Stimulated activated naive CD4-positive, alpha-beta T cell (primary cell): ENCODE results near the gene SMC3.
A peak's percentile ranks its signal among the peaks of the same experiment; 100 is the strongest.

Experiments
- DNase-seq, 6 experiments: peaks; one replicate each; lab custom pipeline; 2025; lab: John Stamatoyannopoulos, UW

Gene SMC3

DNA sequence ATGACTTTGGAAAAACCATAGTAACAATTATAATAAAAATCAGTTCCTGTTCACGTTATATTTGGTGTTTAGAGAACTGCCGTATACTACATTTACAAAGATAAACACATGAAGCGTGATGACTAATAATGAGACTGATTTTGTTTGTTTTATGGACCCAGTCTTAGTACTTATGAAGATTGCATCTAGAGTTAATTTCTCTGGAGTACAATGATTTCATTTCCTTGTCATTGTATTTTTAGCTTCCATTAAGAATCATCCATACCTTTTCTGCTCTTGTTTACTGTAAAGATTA is 79.6 kb downstream of the SMC3 start:
- DNase-seq: no peak

DNA sequence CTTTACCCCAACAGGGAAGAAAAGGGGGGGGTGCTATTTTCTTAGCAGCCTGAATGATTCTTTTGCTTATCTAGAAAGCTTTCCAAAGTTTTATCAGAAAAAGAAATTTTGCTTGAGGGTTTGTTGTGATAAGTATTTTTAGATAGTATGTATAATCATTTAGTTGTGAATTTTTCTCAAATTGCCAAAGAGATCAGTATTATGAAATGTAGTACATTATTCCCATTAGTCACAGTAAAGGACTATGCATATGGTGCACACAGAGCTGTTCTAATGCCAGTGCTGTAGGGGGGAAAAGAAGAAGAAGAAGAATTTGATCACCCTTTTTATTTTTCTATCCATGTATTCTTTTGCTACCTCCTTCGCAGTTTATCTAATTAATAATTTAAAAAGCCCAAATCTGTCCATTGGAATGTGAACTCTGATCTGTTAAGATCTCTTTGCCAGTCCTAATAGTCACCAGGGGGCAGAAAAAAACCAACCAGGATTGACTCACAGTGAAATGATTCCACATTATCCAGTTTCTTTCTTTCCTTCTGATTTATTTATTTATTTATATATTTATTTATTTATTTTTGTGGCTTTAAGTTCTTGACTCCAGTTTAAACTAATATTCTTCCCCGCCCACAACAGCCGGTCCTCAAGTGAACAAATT is 81.3 kb downstream of the SMC3 start:
- DNase-seq: no peak

DNA sequence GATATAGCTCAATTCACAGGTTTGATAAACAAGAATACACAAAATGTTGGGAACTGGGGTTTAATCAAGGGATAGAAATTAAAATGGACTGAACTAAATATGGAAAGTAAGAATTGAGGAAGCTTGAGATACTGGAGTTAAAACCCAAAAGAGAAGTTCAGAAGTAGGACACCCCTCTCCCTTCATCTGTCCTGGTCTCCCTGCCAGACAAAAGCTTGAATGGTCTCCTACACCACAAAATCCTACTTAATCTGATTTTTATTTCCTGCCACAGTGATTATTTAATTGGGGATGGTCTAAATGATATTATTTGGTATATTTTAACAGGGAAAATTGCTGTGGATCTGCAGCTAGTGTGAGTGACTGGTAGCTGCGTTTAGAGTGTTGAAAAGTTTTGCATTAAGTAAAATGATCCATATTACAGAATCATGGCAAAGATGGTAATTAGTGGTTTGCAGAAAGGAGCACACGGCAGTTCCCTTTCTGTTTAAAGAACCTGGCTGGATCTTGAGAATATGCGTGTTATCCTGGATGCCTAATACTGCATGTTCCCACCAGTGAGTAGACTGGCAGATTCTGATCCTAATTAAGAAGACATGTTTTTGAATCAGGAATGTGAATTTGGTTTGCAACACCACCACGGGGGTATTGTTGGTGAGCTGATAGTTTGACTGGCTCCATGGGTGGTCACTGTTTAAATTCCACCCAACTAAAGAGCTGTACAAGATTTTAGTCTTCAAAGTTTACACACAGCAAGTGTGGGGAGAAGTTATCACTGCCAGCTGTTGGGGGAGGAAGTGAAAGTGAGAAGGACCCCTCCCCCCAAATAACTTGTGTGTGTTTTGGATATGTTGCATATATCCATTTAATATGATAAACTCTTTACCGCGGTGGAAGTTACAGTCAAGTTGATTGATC is 82.1 kb downstream of the SMC3 start:
- no peak for DNase-seq

DNA sequence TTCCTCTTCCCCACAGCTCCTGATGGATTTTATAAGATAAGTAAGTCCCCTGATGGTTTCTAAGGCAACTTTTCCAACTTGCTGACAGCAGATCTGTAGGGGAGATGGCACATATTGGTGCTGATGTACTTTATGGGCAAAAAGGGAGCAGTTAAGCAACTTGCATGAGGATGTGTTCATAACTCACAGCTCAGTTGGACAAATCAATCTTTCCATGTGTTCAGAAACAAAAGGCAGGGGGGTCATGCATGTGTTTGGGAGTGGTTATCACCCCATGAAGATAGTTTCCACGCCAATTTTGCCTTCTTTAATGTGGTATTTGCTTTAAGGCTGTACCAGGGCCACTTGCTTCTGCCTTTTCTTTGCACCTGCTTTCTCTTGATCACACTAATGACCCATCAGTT is 82.8 kb downstream of the SMC3 start:
- DNase-seq: no peak

DNA sequence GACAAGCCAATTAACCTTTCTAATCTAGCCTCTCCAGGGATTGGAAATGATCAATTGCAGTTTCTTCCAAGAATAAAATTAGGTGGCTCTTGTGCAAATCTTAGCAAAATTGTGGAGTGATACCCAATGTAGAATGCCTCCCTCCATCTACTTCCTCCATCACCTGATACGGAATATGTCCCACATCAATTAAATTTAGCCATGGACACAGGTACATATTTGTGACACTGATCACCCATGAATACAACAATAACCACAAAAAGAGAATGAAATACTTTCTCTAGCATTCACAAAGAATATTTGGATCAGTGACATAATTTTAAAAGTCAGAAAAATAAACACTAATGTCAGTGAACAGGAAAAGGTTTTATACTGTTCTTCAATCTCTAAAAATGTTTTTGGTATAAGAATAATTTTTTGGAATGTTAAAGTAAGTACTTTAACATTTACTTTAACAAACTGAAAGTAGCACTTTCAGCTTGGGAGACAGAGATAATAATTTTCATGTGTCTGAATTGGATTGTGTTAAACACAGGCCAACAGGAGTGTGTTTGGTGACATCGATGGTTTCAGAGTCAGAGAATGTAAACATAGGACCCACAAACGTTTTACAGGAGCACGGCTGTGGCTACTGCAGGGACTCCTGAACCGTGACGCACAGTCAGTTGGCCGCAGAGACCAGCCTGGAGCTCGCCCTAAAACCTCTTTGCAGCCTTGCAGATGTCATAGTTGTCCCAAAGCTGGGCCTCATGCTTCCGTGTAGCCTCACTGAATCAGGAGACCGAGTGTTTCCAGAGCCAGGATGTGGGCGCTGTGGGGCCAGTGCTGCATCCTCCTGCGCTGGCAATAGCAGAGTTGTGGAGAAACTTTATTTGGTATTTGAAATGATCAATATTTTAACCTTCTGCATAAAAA is 83.8 kb downstream of the SMC3 start:
- peak in 1 of 6 experiments; percentile 10 for DNase-seq

DNA sequence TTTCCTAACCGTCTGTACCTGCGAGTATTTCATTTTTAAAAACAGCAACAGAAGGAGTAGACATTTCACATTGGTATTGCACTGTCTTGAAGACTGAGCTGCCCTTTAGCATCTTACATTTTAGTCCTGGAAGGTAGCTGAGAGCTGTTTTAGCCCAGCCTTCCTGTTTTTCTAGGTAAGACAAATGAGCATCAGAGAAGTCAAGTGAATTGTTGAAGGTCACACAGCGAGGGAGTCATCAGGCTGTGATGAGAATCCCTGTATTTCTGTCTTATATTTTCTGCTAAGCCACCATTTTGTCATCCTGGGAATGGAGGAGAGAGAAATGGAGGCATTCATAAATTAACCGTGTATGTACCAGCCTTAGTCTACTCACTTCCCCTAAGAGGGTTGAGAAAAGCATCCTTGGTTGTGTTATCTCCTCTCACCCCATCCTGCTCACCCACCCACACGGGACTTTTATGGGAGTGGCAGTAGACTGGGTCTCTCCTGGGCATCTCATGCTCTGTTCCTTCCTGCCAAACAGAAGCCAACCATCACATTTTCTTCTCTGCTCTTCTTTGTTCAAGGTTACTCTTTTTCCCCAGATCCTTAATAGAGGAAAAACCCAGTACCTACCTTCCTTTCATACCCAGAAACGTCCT is 85.1 kb downstream of the SMC3 start:
- no peak for DNase-seq
